Hepatic stellate cell (primary cell): ENCODE data around the gene KRTAP10-1.

Experiments used
- DNase-seq: peaks from one replicate; pipeline ENCODE4 v3.0.0; 2011; ENCODE audit warnings: low spot score

KRTAP10-1 gene

GRCh38 chr21:44502171-44502958, 37.6 kb downstream of the KRTAP10-1 start:
- no peak for DNase-seq

GRCh38 chr21:44500111-44500510, 39.9 kb downstream of the KRTAP10-1 start:
- no peak for DNase-seq

- DNase-seq = no peak
Measured at GRCh38 chr21:44499631-44500030, 40.4 kb downstream of the KRTAP10-1 start.

GRCh38 chr21:44499211-44499560, 40.8 kb downstream of the KRTAP10-1 start:
- DNase-seq = no peak

- no peak for DNase-seq
Measured at GRCh38 chr21:44498280-44499210, 41.5 kb downstream of the KRTAP10-1 start.

GRCh38 chr21:44497703-44498126, 42.3 kb downstream of the KRTAP10-1 start:
- no peak for DNase-seq

- no peak for DNase-seq
Measured at GRCh38 chr21:44496564-44497550, 43.1 kb downstream of the KRTAP10-1 start.

- no peak for DNase-seq
Measured at GRCh38 chr21:44495611-44496563, 44.1 kb downstream of the KRTAP10-1 start.

- no peak for DNase-seq
Measured at GRCh38 chr21:44494956-44495355, 45.0 kb downstream of the KRTAP10-1 start.

GRCh38 chr21:44494418-44494817, 45.6 kb downstream of the KRTAP10-1 start:
- no peak for DNase-seq

- DNase-seq = no peak
Measured at GRCh38 chr21:44492567-44493385, 47.2 kb downstream of the KRTAP10-1 start.

GRCh38 chr21:44490816-44491215, 49.2 kb downstream of the KRTAP10-1 start:
- no peak for DNase-seq

GRCh38 chr21:44490405-44490804, 49.6 kb downstream of the KRTAP10-1 start:
- DNase-seq = no peak

GRCh38 chr21:44489962-44490361, 50.0 kb downstream of the KRTAP10-1 start:
- no peak for DNase-seq
